NCI-H2081 (cell line): ENCODE data around the gene RALGPS1.

Experiments used
- DNase-seq, 2 experiments: peaks; one replicate each; lab custom pipeline; 2025; lab: John Stamatoyannopoulos, UW

The RALGPS1 gene

GRCh38 chr9:127175319-127175715 lies 260.7 kb downstream of the RALGPS1 start:
- DNase-seq: no peak

GRCh38 chr9:127175764-127176163 lies 261.2 kb downstream of the RALGPS1 start:
- DNase-seq: no peak

GRCh38 chr9:127176631-127177030 lies 262.0 kb downstream of the RALGPS1 start:
- DNase-seq: no peak

GRCh38 chr9:127177231-127177630 lies 262.6 kb downstream of the RALGPS1 start:
- DNase-seq: no peak

- DNase-seq: no peak
Observed at GRCh38 chr9:127177665-127178265, 263.2 kb downstream of the RALGPS1 start.

- no peak for DNase-seq
Observed at GRCh38 chr9:127178686-127179632, 264.4 kb downstream of the RALGPS1 start.

GRCh38 chr9:127179633-127180441 lies 265.3 kb downstream of the RALGPS1 start:
- DNase-seq: no peak

- DNase-seq: no peak
Observed at GRCh38 chr9:127180457-127181314, 266.1 kb downstream of the RALGPS1 start.

GRCh38 chr9:127181315-127181580 lies 266.7 kb downstream of the RALGPS1 start:
- no peak for DNase-seq

- DNase-seq: no peak
Observed at GRCh38 chr9:127181595-127182190, 267.1 kb downstream of the RALGPS1 start.

GRCh38 chr9:127182901-127183746 lies 268.5 kb downstream of the RALGPS1 start:
- no peak for DNase-seq

- DNase-seq: no peak
Observed at GRCh38 chr9:127183814-127184582, 269.4 kb downstream of the RALGPS1 start.

- DNase-seq: no peak
Observed at GRCh38 chr9:127184641-127185040, 270.1 kb downstream of the RALGPS1 start.

GRCh38 chr9:127185181-127185580 lies 270.6 kb downstream of the RALGPS1 start:
- no peak for DNase-seq

- no peak for DNase-seq
Observed at GRCh38 chr9:127185931-127186781, 271.6 kb downstream of the RALGPS1 start.

- DNase-seq: no peak
Observed at GRCh38 chr9:127186806-127187205, 272.2 kb downstream of the RALGPS1 start.

GRCh38 chr9:127187231-127187956 lies 272.8 kb downstream of the RALGPS1 start:
- no peak for DNase-seq

GRCh38 chr9:127188396-127188795 lies 273.8 kb downstream of the RALGPS1 start:
- DNase-seq: no peak
